Measurements from ENCODE around the gene PTPRF.

GRCh38 chr1:43507296-43508295 lies 23.1 kb upstream of the PTPRF start:
- no peak for TF ChIP-seq CTCF (conservative IDR thresholded peaks at IDR 0.05; ENCODE audit: low read depth, low read length)
- no peak for TF ChIP-seq EZH2 (IDR thresholded peaks at IDR 0.05; ENCODE audit: borderline replicate concordance, low read depth, low read length, poor library complexity, severe bottlenecking)
